Right lobe of liver (tissue), 6 donors: ENCODE measurements around the gene ARHGAP15. TPM values are rescaled to one million over a fixed set of nuclear protein-coding genes. Genes with fewer than 3 reads are reported as not detected.

Experiments
- ATAC-seq, 4 donors: fragments of 200-7000 bp; cut with Tn5 transposase; one replicate each; pipeline ENCODE4 v1.9.1; 2020; ENCODE audit warnings: mild to moderate bottlenecking in 4 of 4, moderate library complexity in 4 of 4
- DNase-seq, 3 donors: peaks; one replicate each; pipeline ENCODE4 v3.0.0-alpha.2; 2020
- H3K27ac ChIP-seq, 3 donors: fragments of 200-600 bp; one replicate each; pipeline ENCODE4 v1.8.0; 2022
- H3K27me3 ChIP-seq, 2 donors: fragments of 200-600 bp; one replicate each; pipeline ENCODE4 v1.8.0; 2022
- H3K36me3 ChIP-seq, 4 donors: fragments of 200-600 bp; sonication (generic) in 1 of 4; one replicate each; pipeline versions ENCODE4 v1.5.1 to v1.8.0; 2017 to 2022; ENCODE audit warnings: control low read depth in 1 of 4
- H3K4me1 ChIP-seq, 4 donors: fragments of 200-600 bp; sonication (generic) in 1 of 4; one replicate each; pipeline versions ENCODE4 v1.5.1 to v1.8.0; 2017 to 2022; ENCODE audit warnings: control low read depth in 1 of 4
- H3K4me3 ChIP-seq, 3 donors: fragments of 200-600 bp; one replicate each; pipeline ENCODE4 v1.8.0; 2022
- H3K9me3 ChIP-seq, 4 donors: fragments of 200-600 bp; sonication (generic) in 1 of 4; one replicate each; pipeline versions ENCODE4 v1.5.1 to v1.8.0; 2017 to 2022; ENCODE audit warnings: control low read depth in 1 of 4
- CTCF ChIP-seq, 4 donors: fragments of 200-600 bp in 3 of 4; fragments of 450-650 bp in 1 of 4; IDR thresholded peaks; one replicate each; pipeline versions ENCODE4 v1.5.1 to v1.8.0; 2016 to 2022; ENCODE audit warnings: antibody characterized with exemption in 4 of 4, mild to moderate bottlenecking in 2 of 4
- POLR2A ChIP-seq: fragments of 450-650 bp; IDR thresholded peaks from one replicate; pipeline ENCODE4 v1.6.1; 2017; ENCODE audit warnings: antibody characterized with exemption, mild to moderate bottlenecking
- WGBS: methylation state at CpG from one replicate; pipeline ENCODE4 v1.1.6; 2018; ENCODE audit warnings: low coverage, low lambda C conversion rate; ENCODE audit not compliant: insufficient coverage; ENCODE audit errors: missing lambda C conversion rate; 5-methylcytosine and 5-hydroxymethylcytosine counted together
- intact Hi-C, 2 donors: fragments of 100-400 bp; cut with DNase I; formaldehyde crosslinking; loops; one replicate each; pipeline versions ENCODE4 v1.11.2 to v1.14.1; 2022
- total RNA-seq, 6 experiments: library from RNA; depleted of rRNA in 2 of 6; stranded (reverse); fragments of >200 nt in 2 of 6; fragmentation: NEBNext Ultra II Directional in 3 of 6; extraction: Animal tissue kit (Norgen Biotek cat#: 25700) in 3 of 6; gene quantifications; one replicate each; pipeline versions ENCODE4 v1.1.0 to v1.2.4, GENCODE V29; 2016 to 2023
- donor health status: DM: no; HTN: yes; CAD: no.
- donor health status: DM: no; HTN: no; CAD: no.
- donor health status: DM: no; HTN: no; CAD: no.
- donor health status: DM: no; HTN: yes; CAD: no.
- donor health status: DM: no; HTN: yes; CAD: no.

ARHGAP15 gene
- total RNA-seq, 6 experiments from 2014 or later, result 3.3 to 8.2 (median 6.6) TPM

GRCh38 chr2:143124445-143124844, 4.8 kb upstream of the ARHGAP15 start:
- 52% methylated on average over 2 of the region's 2 CpGs for WGBS
- TF ChIP-seq CTCF (IDR thresholded peaks at IDR 0.05) (no peak), POLR2A (no peak)
- no peak overlapping the region for H3K27ac ChIP-seq
- H3K27me3 ChIP-seq, result no peaks in the 10 kb centered on the region
- intact Hi-C loops, result loop anchor here in 1 of 2 donors (10.0 kb wide), 1 partner anchor 110 kb away; no protein-coding TSS in a partner anchor
- no peaks in the 10 kb centered on the region for H3K36me3 ChIP-seq
- ATAC-seq (peak in 1 of 4 donors; percentile 24), DNase-seq (no peak)
- H3K9me3 ChIP-seq, result no peaks in the 10 kb centered on the region
- no peaks in the 10 kb centered on the region for H3K4me1 ChIP-seq
- no peak overlapping the region for H3K4me3 ChIP-seq

GRCh38 chr2:143125717-143126116, 3.5 kb upstream of the ARHGAP15 start:
- intact Hi-C loops, result loop anchor here in 1 of 2 donors (10.0 kb wide), 1 partner anchor 109 kb away; no protein-coding TSS in a partner anchor
- H3K27ac ChIP-seq, result no peak overlapping the region
- no peaks in the 10 kb centered on the region for H3K27me3 ChIP-seq
- H3K4me1 ChIP-seq, result no peaks in the 10 kb centered on the region
- DNase-seq (no peak), ATAC-seq (no peak)
- TF ChIP-seq CTCF (IDR thresholded peaks at IDR 0.05) (no peak), POLR2A (no peak)
- H3K9me3 ChIP-seq, result no peaks in the 10 kb centered on the region
- WGBS, result 46% methylated on average over 2 of the region's 2 CpGs
- no peaks in the 10 kb centered on the region for H3K36me3 ChIP-seq
- no peak overlapping the region for H3K4me3 ChIP-seq

- no peak for ATAC-seq
- intact Hi-C loops, result no loop called here
Measured at GRCh38 chr2:143132355-143132754, 3.1 kb downstream of the ARHGAP15 start.

GRCh38 chr2:143133783-143134182, 4.6 kb downstream of the ARHGAP15 start:
- no peaks in the 10 kb centered on the region for H3K27me3 ChIP-seq
- TF ChIP-seq POLR2A (no peak), CTCF (IDR thresholded peaks at IDR 0.05) (no peak)
- no peaks in the 10 kb centered on the region for H3K4me1 ChIP-seq
- H3K36me3 ChIP-seq, result no peaks in the 10 kb centered on the region
- 75% methylated on average over 2 of the region's 2 CpGs for WGBS
- H3K9me3 ChIP-seq, result no peaks in the 10 kb centered on the region
- DNase-seq (no peak), ATAC-seq (no peak)
- no peak overlapping the region for H3K27ac ChIP-seq
- H3K4me3 ChIP-seq, result no peak overlapping the region
- intact Hi-C loops, result no loop called here

More at GRCh38 chr2:143132355-143132754, 3.1 kb downstream of the ARHGAP15 start:
- Histone ChIP-seq H3K27ac (no peak overlapping the region), H3K27me3 (no peaks in the 10 kb centered on the region), H3K4me3 (no peak overlapping the region), H3K4me1 (no peaks in the 10 kb centered on the region), H3K9me3 (no peaks in the 10 kb centered on the region), H3K36me3 (no peaks in the 10 kb centered on the region)
- WGBS, result 49% methylated on average over 2 of the region's 2 CpGs
- DNase-seq, result no peak
- no peak for TF ChIP-seq POLR2A
- no peak for TF ChIP-seq CTCF (IDR thresholded peaks at IDR 0.05)

- no peak overlapping the region for H3K4me3 ChIP-seq
- ATAC-seq (no peak), DNase-seq (no peak)
- 40% methylated on average over 3 of the region's 3 CpGs for WGBS
- no peak overlapping the region for H3K27ac ChIP-seq
- no peaks in the 10 kb centered on the region for H3K9me3 ChIP-seq
- H3K36me3 ChIP-seq, result no peaks in the 10 kb centered on the region
- H3K4me1 ChIP-seq, result no peaks in the 10 kb centered on the region
- intact Hi-C loops, result no loop called here
- TF ChIP-seq POLR2A, result no peak
- no peaks in the 10 kb centered on the region for H3K27me3 ChIP-seq
Measured at GRCh38 chr2:143138292-143138691, 9.1 kb downstream of the ARHGAP15 start.
